ENCODE measurements around the gene NEK7.

- no peak for TF ChIP-seq CTCF (IDR thresholded peaks at IDR 0.05)
- no peak for TF ChIP-seq POLR2A (IDR thresholded peaks at IDR 0.05)
- no peak for TF ChIP-seq POLR2AphosphoS5 (IDR thresholded peaks at IDR 0.05)
Observed at GRCh38 chr1:198297281-198297680, 140.5 kb downstream of the NEK7 start.
